HUDEP-2 (cell line): ENCODE results near the gene GLT8D2.

Source experiments
- DNase-seq, 76 experiments: peaks; one replicate each; lab custom pipeline; 2025; ENCODE audit not compliant: unreplicated experiment in 76 of 76; lab: John Stamatoyannopoulos, UW

GLT8D2 gene

GRCh38 chr12:103956509-103957027 lies 93.4 kb downstream of the GLT8D2 start:
- peak in 16 of 76 experiments; percentile 26 to 67 (median 44) for DNase-seq

GRCh38 chr12:103955811-103956508 lies 94.0 kb downstream of the GLT8D2 start:
- peak in 5 of 76 experiments; percentile 7 to 49 (median 18) for DNase-seq

- no peak for DNase-seq
Measured at GRCh38 chr12:103952497-103952896, 97.5 kb downstream of the GLT8D2 start.

- no peak for DNase-seq
Measured at GRCh38 chr12:103948746-103949406, 101.1 kb downstream of the GLT8D2 start.

GRCh38 chr12:103947871-103948555 lies 102.0 kb downstream of the GLT8D2 start:
- no peak for DNase-seq

GRCh38 chr12:103944964-103945363 lies 105.0 kb downstream of the GLT8D2 start:
- DNase-seq = no peak
